Neuronal stem cell (in vitro differentiated cells): Measurements from ENCODE around the gene PPM1L.

Experiments
- DNase-seq: peaks from one replicate; pipeline ENCODE4 v3.0.0-alpha.2; 2013; ENCODE audit warnings: low spot score
- H2AFZ ChIP-seq: one replicate; pipeline ENCODE4 v1.6.1; 2013; ENCODE audit warnings: mild to moderate bottlenecking, low read length, inconsistent platforms
- H2AK5ac ChIP-seq: 2 replicates; pipeline ENCODE4 v1.6.1; 2013; ENCODE audit warnings: low read depth, mild to moderate bottlenecking, inconsistent platforms, low read length, moderate library complexity, mixed read lengths
- H2BK120ac ChIP-seq: 2 replicates; pipeline ENCODE4 v1.6.1; 2013; ENCODE audit warnings: low read depth, mild to moderate bottlenecking, inconsistent platforms, low read length, moderate library complexity, mixed read lengths
- H2BK12ac ChIP-seq: one replicate; pipeline ENCODE4 v1.6.1; 2013; ENCODE audit warnings: low read length, inconsistent platforms
- H2BK15ac ChIP-seq: 2 replicates; pipeline ENCODE4 v1.6.1; 2013; ENCODE audit warnings: mild to moderate bottlenecking, low read length, inconsistent platforms, mixed read lengths
- H2BK5ac ChIP-seq: one replicate; pipeline ENCODE4 v1.6.1; 2013; ENCODE audit warnings: inconsistent platforms, mild to moderate bottlenecking, low read length, moderate library complexity
- H3K14ac ChIP-seq: one replicate; pipeline ENCODE4 v1.6.1; 2013; ENCODE audit warnings: low read length, inconsistent platforms
- H3K18ac ChIP-seq: 2 replicates; pipeline ENCODE4 v1.6.1; 2013; ENCODE audit warnings: low read length, inconsistent platforms
- H3K23ac ChIP-seq: 2 replicates; pipeline ENCODE4 v1.6.1; 2013; ENCODE audit warnings: low read depth, mild to moderate bottlenecking, mixed read lengths, low read length, inconsistent platforms; ENCODE audit not compliant: poor library complexity
- H3K27ac ChIP-seq: replicated peaks from 3 replicates; pipeline ENCODE4 v1.5.1; 2013; ENCODE audit warnings: low read length, inconsistent platforms
- H3K27me3 ChIP-seq, 3 experiments: 2 replicates each; pipeline ENCODE4 v1.6.1; 2013; ENCODE audit warnings: low read length in 3 of 3, mild to moderate bottlenecking in 2 of 3, inconsistent platforms in 1 of 3, low read depth in 1 of 3, mixed read lengths in 1 of 3, moderate library complexity in 1 of 3; ENCODE audit not compliant: control insufficient read depth in 3 of 3, insufficient read depth in 3 of 3
- H3K36me3 ChIP-seq, 2 donors: replicated peaks in 1 of 2; 2 replicates each; pipeline ENCODE4 v1.6.1; 2013; ENCODE audit warnings: low read length in 2 of 2; ENCODE audit not compliant: control insufficient read depth in 2 of 2, insufficient read depth in 2 of 2
- H3K4ac ChIP-seq: 2 replicates; pipeline ENCODE4 v1.6.1; 2013; ENCODE audit warnings: inconsistent platforms, mild to moderate bottlenecking, low read length, moderate library complexity
- H3K4me1 ChIP-seq, 2 donors: 1 replicate in 1 of 2; 2 replicates in 1 of 2; pipeline ENCODE4 v1.6.1; 2013; ENCODE audit warnings: low read length in 2 of 2, low read depth in 1 of 2; ENCODE audit not compliant: control insufficient read depth in 2 of 2, insufficient read depth in 1 of 2
- H3K4me2 ChIP-seq: one replicate; pipeline ENCODE4 v1.6.1; 2013; ENCODE audit warnings: mild to moderate bottlenecking, low read length, inconsistent platforms; ENCODE audit not compliant: insufficient read depth, poor library complexity, severe bottlenecking
- H3K4me3 ChIP-seq, 2 donors: 2 replicates each; pipeline ENCODE4 v1.5.1; 2013; ENCODE audit warnings: low read length in 2 of 2, mild to moderate bottlenecking in 2 of 2, inconsistent platforms in 1 of 2, moderate library complexity in 1 of 2
- H3K79me1 ChIP-seq: one replicate; pipeline ENCODE4 v1.6.1; 2013; ENCODE audit warnings: low read depth, mild to moderate bottlenecking, inconsistent platforms, low read length, moderate library complexity
- H3K9ac ChIP-seq: one replicate; pipeline ENCODE4 v1.6.1; 2013; ENCODE audit warnings: mild to moderate bottlenecking, low read depth, low read length, inconsistent platforms; ENCODE audit not compliant: poor library complexity
- H3K9me3 ChIP-seq, 2 donors: replicated peaks in 1 of 2; 2 replicates each; pipeline versions ENCODE3 to v1.6.1; 2013; ENCODE audit warnings: low read length in 2 of 2, mild to moderate bottlenecking in 2 of 2, inconsistent platforms in 1 of 2, low read depth in 1 of 2, mixed read lengths in 1 of 2, moderate library complexity in 1 of 2; ENCODE audit not compliant: control insufficient read depth in 2 of 2, insufficient read depth in 1 of 2
- H4K8ac ChIP-seq: one replicate; pipeline ENCODE4 v1.6.1; 2013; ENCODE audit warnings: low read depth, mild to moderate bottlenecking, inconsistent platforms, low read length, moderate library complexity
- H4K91ac ChIP-seq: one replicate; pipeline ENCODE4 v1.6.1; 2013; ENCODE audit warnings: low read length, low read depth, mild to moderate bottlenecking, inconsistent platforms; ENCODE audit not compliant: poor library complexity
- WGBS, 2 donors: extraction: QIAGEN DNeasy Blood & Tissue Kit; methylation state at CpG; one replicate each; pipeline ENCODE4 v1.1.7; 2013; ENCODE audit warnings: missing lambda C conversion rate in 2 of 2, mixed read lengths in 1 of 2; ENCODE audit not compliant: insufficient read length in 2 of 2, insufficient replicate concordance in 1 of 2; ENCODE audit errors: extremely low coverage in 2 of 2; 5-methylcytosine and 5-hydroxymethylcytosine counted together

The PPM1L gene

DNA sequence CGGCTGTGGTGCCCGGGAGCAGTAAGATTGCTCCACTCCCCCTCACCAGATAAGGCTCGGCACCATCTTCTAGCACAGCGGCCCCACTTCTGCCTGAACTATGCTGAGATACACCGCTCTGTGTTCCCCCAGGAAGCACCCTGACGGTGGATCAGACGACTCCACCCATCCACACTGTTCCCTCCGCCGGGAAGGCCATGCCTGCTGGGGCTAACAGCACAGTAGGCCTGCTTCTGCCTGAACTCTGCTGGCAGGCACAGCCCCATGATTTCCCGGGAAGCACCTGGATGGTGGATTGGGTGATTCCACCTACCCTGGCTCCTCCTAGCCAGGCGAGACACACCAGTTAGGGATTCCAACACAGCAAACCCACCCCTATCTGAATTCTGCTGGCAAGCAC, 36.3 kb upstream of the PPM1L start:
- no peak overlapping the region for H3K4ac ChIP-seq
- no peak overlapping the region for H2AK5ac ChIP-seq
- no peak overlapping the region for H3K14ac ChIP-seq
- no peak overlapping the region for H3K27ac ChIP-seq
- H3K23ac ChIP-seq: no peak overlapping the region
- no peak overlapping the region for H3K9ac ChIP-seq
- no peak overlapping the region for H4K8ac ChIP-seq
- H2BK5ac ChIP-seq: no peak overlapping the region
- no peaks in the 10 kb centered on the region for H3K4me1 ChIP-seq
- no peak for DNase-seq
- H3K36me3 ChIP-seq: no peaks in the 10 kb centered on the region
- no peak overlapping the region for H3K4me3 ChIP-seq
- peak overlapping the region; percentile 3 for H2AFZ ChIP-seq
- no peak overlapping the region for H2BK15ac ChIP-seq
- no peaks in the 10 kb centered on the region for H3K79me1 ChIP-seq
- no peak overlapping the region for H3K4me2 ChIP-seq
- no peak overlapping the region for H3K18ac ChIP-seq
- no peak overlapping the region for H2BK12ac ChIP-seq
- no peaks in the 10 kb centered on the region for H3K9me3 ChIP-seq
- WGBS, 2 donors: no CpG with 5 or more reads among the region's 11 CpGs
- H4K91ac ChIP-seq: no peak overlapping the region
- H3K27me3 ChIP-seq: no peaks in the 10 kb centered on the region
- H2BK120ac ChIP-seq: no peak overlapping the region

DNA sequence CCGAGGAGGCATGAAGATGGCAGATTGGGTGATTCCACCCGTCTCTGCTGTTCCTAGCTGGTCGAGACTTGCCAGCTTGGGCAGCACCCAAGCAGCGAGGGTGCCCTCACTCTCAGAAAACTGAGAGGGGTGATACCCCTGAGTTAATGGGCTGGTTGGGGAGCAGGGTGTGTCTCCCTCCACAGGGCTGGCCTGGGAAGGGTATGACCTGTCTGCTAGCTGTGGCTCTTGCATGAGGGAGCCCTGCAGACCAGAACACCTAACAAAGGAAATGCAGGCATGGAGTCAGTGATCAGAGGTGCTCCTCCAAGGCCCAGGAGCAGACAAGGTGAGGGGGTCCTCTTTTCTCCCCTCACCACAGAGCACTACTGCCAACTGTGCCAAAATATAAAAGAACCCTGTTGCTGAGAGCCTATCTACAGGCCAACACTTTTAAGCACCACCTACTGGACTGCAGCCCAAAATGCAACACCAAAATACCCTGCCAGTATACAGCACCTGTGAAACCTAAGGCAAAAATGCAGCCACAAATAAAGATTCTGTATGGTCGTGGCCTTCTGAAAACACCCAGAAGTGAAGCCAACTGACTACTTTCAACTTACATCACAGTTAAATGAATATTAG, 35.8 kb upstream of the PPM1L start:
- Histone ChIP-seq H2BK120ac (no peak overlapping the region), H3K36me3 (no peaks in the 10 kb centered on the region), H2BK12ac (no peak overlapping the region), H3K23ac (no peak overlapping the region), H4K8ac (no peak overlapping the region), H2BK5ac (no peak overlapping the region), H3K79me1 (no peaks in the 10 kb centered on the region), H3K27me3 (no peaks in the 10 kb centered on the region), H3K27ac (no peak overlapping the region), H3K9ac (no peak overlapping the region), H3K9me3 (peaks cover 0 to 2% of the 10 kb centered on the region in 2 donors), H2AK5ac (no peak overlapping the region), H4K91ac (no peak overlapping the region), H3K4me1 (no peaks in the 10 kb centered on the region), H2BK15ac (no peak overlapping the region), H3K14ac (no peak overlapping the region), H3K18ac (no peak overlapping the region), H2AFZ (no peak overlapping the region), H3K4ac (no peak overlapping the region), H3K4me2 (no peak overlapping the region), H3K4me3 (no peak overlapping the region)
- no peak for DNase-seq
- no CpG with 5 or more reads among the region's 5 CpGs for WGBS, 2 donors

DNA sequence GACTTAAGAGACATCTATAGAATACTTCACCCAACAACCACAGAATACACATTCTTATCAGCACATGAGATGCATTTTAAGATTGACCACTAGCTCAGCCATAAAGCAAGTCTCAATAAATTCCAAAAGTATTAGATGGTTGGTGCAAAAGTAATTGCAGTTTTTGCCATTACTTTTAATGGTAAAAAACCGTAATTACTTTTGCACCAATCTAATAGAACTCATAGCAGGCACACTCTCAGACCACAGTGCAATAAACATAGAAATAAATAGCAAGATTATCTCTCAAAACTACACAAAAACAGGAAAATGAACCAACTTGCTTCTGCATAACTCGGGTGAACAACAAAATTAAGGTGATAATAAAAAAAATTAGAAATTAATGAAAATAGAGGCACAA, 33.7 kb upstream of the PPM1L start:
- Histone ChIP-seq H3K18ac (no peak overlapping the region), H4K8ac (no peak overlapping the region), H2BK15ac (no peak overlapping the region)

DNA sequence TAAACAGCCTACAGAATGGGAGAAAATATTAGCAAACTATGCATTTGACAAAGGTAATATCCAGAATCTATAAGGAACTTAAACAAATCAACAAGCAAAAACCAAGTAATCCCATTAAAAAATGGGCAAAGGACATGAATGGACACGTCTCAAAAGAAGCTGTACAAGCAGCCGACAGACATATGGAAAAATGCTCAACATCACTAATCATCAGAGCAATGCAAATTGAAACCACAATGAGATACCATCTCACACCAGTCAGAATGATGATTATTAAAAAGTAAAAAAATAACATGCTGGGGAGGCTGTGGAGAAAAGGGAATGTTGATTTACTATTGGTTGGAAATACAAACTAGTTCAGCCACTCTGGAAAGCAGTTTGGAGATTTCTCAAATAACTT, 30.7 kb upstream of the PPM1L start:
- H3K4me3 ChIP-seq: no peak overlapping the region
- H3K4me2 ChIP-seq: no peak overlapping the region
- H3K9me3 ChIP-seq: peaks cover 2% of the 10 kb centered on the region in 2 donors
- H2BK5ac ChIP-seq: no peak overlapping the region
- no peaks in the 10 kb centered on the region for H3K36me3 ChIP-seq
- H4K8ac ChIP-seq: no peak overlapping the region
- no peak for DNase-seq
- H2BK15ac ChIP-seq: no peak overlapping the region
- peaks cover 0 to 7% (median 0%) of the 10 kb centered on the region in 3 experiments for H3K27me3 ChIP-seq
- H3K79me1 ChIP-seq: no peaks in the 10 kb centered on the region
- no peak overlapping the region for H3K27ac ChIP-seq
- no peak overlapping the region for H3K23ac ChIP-seq
- no peak overlapping the region for H2AK5ac ChIP-seq
- no peak overlapping the region for H2AFZ ChIP-seq
- no peak overlapping the region for H3K14ac ChIP-seq
- no CpG with 5 or more reads among the region's 2 CpGs for WGBS, 2 donors
- no peak overlapping the region for H3K4ac ChIP-seq
- H3K18ac ChIP-seq: no peak overlapping the region
- no peaks in the 10 kb centered on the region for H3K4me1 ChIP-seq
- H4K91ac ChIP-seq: no peak overlapping the region
- no peak overlapping the region for H2BK12ac ChIP-seq
- H3K9ac ChIP-seq: no peak overlapping the region
- no peak overlapping the region for H2BK120ac ChIP-seq

More for the DNA sequence above, 33.7 kb upstream of the PPM1L start:
- H3K27ac ChIP-seq: no peak overlapping the region
- H3K9me3 ChIP-seq: peaks cover 2% of the 10 kb centered on the region in 2 donors
- H3K27me3 ChIP-seq: no peaks in the 10 kb centered on the region
- no peak overlapping the region for H2BK120ac ChIP-seq
- DNase-seq: no peak
- H3K23ac ChIP-seq: no peak overlapping the region
- no CpG with 5 or more reads among the region's 2 CpGs for WGBS, 2 donors
- no peak overlapping the region for H3K4me2 ChIP-seq
- H3K4me1 ChIP-seq: no peaks in the 10 kb centered on the region
- no peak overlapping the region for H2AK5ac ChIP-seq
- H3K14ac ChIP-seq: no peak overlapping the region
- no peak overlapping the region for H3K4me3 ChIP-seq
- no peak overlapping the region for H2AFZ ChIP-seq
- no peak overlapping the region for H2BK12ac ChIP-seq
- H3K36me3 ChIP-seq: no peaks in the 10 kb centered on the region
- no peak overlapping the region for H3K9ac ChIP-seq
- no peak overlapping the region for H3K4ac ChIP-seq
- no peak overlapping the region for H2BK5ac ChIP-seq
- no peaks in the 10 kb centered on the region for H3K79me1 ChIP-seq
- no peak overlapping the region for H4K91ac ChIP-seq
